Activated CD8-positive, alpha-beta memory T cell treated with anti-CD3 and anti-CD28 coated beads for 24 hours (primary cell): Measurements from ENCODE around the gene USP10.
A peak's percentile ranks its signal among the peaks of the same experiment; 100 is the strongest.

ENCODE experiments used
- DNase-seq: peaks from one replicate; pipeline ENCODE4 v3.0.0-alpha.2; 2020

USP10 gene

DNA sequence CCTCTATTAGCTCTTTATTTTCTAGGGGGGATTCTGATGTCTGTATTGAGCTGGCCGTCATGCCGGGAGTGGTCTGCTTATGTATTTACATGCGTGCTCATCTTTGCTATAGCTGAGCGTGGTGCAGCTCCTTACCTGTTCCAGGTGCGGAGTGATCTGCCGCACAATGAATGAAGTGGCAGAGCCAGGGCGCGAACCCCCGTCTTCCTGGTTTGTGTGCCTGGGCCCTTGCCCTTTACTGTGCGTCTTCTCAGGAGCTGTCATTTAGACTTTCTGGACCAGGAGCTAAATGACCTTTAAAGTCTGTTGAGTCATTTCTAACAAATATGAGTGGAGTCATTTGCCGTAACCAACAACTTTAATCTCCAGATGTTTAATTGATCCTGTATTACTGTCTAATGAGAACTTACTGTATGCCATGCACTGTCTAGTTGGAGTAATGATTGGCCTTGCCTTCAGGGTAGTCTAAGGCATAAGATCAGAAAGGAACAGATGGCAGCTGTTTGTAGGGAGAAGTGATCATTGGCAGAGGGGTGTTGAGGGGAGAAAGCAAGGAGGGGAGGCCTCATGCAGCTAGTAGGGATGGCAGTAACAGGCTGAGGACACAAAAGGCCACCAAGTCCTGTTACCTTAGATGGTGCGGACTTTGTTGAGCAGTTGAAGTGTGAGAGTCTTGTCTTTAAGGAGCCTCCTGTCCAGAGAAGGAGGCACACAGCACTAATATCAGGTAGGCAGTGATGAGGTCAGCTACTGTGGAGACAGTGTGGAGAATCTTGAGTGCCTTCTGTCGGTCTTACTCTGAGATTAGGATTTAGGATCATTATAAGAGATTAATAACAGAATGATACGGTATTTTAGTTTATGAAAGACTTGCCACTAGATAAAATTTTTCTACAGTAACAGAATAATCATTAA lies 53.9 kb downstream of the USP10 start:
- DNase-seq, result no peak

DNA sequence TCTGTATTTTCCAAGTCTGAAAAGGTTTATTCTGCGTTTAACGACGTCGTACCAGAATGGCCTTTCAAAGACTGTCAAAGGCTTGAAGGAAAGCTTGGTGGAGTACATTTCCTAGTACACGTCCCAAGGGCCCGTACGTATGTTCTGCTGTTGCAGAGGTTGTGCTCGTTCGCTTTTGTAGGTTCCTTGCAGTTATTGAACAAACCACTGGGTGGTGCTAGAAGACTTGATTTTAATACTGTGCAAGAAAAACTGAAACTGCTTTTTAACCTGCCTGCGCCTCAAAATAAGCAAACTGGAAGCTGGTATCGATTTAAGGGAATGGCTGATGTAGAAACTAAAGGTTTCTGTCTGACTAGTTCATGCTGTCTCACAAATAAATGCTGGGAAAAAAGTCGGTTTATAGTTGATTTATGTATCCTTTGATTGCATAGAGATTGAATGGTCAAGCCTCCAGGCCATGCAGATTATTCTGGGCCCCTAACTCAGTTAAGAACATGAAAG lies 54.6 kb downstream of the USP10 start:
- peak; percentile 68 for DNase-seq

DNA sequence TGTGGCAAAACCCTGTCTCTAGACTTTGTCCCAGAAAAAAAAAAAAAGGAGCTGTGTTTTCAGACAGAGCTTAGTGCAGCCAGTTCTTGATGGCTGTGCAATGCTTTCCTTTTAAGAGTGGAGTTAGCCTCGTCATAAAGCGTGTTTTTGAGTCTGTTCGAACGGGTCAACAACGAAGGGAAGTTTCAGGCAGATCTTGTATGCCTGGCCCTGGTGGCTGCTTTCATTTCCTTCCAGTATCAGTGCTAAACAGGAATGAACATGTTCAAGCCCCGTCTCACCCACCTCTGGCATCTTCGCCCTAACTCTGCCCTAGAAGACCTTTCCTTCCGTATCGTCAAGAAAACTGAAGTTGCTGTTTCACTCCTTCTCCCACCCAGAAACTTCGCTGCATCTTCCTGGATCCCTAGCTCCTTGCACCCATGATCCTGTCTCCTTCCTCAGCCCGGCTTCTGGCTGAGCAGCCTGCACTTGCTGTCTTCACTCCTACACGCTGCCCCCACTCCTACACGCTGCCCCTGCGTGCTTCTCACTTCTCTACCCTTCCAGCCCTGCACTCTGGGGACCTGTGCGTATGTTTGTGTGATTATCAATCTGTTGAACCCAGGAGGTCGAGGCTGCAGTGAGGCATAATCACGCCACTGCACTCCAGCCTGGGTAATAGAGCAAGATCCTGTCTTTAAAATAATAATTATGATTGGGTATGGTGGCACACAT lies 55.3 kb downstream of the USP10 start:
- no peak for DNase-seq

DNA sequence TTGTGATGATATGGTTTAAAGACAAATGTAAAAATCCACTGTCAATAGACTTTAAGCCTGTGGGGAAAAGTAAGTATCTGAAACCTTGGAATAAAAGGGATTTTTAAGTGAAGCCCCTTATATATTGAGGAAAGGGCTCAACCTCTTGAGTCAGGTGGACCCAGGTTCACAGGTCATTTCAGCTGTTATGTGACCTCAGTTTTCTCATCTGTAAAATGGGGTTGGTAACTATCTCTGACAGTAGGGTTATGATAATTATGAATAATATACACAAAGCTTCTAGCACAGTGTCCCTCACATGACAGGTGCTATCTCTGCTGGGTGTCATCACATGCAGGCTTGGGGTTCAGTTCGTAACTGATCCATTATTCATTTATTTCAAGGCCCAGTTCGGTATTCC lies 57.0 kb downstream of the USP10 start:
- DNase-seq, result no peak

DNA sequence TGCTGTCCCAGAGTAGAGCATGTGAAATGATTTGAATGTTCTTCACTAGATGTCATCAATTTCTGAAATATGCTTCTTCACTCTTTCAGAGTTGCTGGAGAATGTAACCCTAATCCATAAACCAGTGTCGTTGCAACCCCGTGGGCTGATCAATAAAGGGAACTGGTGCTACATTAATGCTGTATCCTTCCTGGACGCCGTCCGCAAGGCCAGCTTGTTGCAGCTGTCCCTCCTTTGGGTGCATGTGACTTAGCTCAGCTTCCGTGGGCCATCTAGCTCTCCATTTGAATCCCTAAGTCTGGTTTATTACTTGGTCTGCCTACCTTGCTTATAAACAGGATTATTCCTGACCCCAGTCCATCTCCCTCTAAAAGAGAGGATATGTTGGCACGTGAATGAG lies 58.8 kb downstream of the USP10 start:
- DNase-seq, result no peak

DNA sequence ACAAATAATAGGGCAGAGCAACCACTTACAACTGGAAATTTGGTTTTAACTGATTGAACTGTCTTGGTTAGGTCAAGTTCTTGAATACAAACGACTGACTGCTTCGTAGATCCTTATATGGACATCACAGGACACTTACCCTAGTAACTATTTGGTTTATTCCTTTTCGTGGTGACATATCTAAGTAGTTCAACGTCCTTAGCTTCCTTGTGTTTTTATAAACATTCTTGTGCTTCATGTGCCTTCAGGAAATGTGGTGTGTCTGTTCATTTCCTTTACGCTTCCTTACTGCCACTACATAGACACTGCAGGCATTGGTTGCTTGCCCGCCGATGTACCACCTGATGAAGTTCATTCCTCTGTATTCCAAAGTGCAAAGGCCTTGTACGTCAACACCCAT lies 59.3 kb downstream of the USP10 start:
- DNase-seq, result no peak

DNA sequence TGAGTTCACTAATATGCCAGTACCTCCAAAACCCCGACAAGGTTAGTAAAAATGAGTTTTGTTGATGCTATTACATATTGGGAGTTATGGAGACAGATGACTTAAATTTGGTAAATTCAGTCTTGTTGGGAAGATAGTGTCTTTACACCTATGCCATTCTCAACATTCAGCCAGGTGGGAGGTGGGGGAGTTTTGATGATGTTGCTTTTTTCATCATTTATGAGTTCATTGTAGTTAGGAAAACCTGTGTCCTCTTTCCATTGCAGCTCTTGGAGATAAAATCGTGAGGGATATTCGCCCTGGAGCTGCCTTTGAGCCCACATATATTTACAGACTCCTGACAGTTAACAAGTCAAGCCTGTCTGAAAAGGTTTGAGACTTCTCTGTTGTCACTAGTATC lies 60.1 kb downstream of the USP10 start:
- DNase-seq, result no peak

DNA sequence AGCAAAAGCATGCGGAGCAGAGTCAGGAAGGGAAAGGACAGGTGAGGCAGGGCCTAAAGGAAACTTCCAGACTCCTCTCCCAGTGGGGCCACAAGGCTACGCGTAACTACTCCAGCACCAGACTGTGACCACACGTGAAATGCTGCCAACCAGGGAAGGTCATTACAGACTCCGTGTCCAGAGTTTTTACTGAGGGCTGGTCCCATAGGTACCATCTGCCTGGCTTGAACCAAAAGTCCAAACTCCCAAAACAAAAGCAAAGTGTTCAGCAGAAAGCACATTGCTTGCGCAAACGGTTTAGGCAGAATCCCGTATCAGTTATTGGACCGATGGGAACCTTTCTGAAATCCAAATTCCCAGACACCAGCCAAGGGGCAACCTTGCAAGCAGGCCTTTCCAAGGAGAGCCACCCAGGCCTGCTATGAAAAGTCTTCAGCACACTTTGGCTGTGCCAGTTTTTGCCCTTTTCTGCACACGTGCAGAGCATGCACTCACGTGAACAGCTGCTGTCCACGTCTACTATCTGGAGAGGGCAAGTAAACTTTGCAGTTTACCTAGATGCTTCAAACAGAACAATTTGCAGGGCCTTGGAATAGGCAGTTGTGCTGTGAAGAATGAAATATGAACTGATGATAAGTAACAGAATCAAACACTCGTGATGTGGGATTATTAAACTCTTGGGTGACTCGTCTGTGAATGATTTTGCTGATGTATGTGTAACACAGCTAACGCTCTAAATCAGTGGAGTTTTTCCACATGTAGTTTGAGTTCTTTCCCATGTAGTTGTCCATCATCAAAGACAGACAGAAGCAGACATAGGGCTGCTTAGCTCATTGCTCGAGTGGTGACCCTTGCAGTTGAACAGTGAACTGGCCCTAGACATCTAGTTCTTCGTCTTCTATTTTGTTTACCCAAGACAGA lies 61.9 kb downstream of the USP10 start:
- no peak for DNase-seq

DNA sequence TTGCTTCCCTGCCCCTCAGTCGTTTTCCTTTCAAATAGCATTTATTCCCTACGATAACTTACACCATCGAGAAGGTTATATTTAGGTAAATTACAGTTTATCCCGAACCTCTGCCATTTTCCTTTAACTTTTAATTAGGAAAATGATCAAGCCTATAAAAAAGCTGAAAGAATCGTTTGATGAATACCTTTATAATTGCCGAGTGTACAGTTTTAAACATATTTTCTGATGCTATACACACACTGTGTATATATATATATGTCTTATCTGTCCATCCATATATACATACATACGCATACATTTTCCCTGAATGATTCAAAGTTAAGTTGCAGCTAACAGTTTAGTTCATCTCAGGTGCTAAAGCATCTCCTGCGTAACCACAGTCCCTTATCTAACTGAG lies 63.4 kb downstream of the USP10 start:
- no peak for DNase-seq

DNA sequence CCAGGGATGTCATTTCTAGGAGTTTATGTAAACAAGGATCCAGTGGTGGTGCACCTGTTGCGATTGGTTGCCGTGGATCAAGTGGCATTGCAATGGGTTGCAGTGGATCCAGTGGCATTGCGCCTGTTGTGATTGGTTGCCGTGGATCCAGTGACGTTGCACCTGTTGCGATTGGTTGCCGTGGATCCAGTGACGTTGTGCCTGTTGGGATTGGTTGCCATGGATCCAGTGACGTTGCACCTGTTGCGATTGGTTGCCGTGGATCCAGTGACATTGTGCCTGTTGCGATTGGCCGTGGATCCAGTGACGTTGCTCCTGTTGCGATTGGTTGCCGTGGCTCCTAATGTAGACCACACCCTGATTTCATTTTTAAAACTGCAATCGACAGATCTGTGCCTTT lies 63.8 kb downstream of the USP10 start:
- DNase-seq, result no peak

DNA sequence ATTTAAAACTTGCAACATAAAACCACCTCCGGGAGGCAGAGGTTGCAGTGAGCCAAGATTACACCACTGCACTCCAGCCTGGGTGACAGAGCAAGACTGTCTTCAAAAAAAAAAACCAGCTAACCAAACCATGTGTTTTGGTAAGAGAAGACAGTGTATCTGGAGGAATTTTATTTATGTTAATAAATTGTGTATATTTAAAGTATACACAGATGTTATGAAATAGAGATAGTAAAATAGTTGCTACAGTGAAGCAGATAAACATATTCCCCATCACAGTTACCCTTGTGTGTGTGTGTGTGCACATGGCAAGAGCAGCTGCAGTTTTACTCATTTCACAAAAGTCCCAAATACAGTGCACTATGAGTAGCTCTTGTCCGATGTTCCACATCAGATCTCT lies 65.2 kb downstream of the USP10 start:
- no peak for DNase-seq

DNA sequence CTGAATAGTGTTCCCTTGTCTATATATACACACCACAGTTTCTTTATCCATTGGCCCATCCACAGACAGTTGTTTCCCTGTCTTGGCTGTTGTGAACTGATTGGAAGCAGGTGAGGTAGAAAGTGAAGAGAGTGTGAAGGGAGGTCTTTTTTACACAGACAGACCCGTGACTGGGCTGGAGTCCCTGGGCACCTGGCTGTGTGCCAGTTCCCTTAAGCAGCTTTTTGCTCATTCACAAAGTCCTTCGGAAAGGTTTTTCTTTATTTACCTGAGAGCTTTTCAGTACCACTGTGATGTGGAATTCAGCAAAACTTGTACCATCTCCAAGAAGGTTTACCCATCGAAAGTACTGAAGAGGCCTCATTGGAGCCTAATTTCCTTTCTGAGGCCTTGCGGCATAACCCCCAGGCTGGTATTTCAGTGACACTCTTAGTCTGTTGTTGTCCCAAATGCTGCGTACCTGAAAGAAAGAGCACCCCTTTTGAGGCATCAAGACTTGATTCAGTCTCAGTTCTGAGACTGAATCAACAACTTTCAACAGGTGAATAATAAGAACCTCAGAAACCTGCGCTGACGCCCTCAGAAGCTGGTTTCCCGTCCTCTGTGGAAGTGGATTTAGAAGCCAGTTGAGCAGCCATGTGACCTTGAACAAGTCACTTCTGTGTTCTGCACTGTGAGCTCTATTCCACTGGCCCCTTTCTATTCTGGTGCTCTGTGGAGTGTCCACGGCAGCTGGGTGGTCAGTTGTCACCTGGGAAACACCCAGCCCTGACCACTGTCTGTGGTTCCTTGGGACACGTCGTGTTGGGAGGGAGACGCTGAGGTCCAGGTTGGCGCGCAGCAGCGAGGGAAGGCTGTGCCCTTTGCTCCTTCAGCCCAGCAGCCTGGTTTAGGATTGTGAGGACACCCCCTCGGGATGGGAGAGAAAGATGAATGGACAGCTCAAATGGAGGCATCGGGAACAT lies 66.1 kb downstream of the USP10 start:
- DNase-seq, result no peak

DNA sequence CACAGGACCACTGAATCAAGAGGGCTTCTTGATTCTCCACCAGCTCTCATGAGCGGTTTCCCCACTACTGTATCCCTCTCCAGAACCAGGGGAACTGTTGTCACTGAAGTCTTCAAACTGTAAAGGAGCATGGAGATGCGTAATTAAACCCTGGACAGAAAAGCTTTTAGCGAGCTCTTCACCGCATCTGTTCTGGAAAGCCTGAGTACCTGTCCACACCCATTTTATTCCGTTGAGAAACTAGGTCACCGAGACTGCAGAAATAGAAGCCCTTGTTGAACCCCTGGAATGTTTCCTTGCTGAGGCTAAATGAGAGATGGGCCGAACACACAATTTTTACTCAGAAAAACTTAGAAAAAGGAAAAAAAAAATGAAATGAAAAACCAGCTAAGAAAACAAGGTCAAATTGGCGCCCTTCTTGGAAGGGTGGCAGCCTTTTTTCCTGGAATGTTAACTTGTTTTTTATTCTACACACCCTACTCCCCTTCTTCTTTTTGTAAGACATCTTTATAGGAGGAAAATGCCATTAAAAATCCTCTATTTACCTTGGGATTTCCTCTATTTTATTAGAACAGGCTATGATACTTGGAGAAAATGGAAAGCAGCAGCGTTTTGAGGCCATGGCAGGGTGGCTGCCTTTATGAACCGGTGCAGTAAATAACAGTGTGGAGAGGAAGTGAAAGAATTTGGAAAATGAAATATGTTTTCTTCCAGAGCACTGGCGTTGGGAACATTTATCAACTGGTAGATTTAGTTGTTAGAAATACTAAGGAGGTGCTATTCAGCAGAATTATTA lies 67.4 kb downstream of the USP10 start:
- no peak for DNase-seq

DNA sequence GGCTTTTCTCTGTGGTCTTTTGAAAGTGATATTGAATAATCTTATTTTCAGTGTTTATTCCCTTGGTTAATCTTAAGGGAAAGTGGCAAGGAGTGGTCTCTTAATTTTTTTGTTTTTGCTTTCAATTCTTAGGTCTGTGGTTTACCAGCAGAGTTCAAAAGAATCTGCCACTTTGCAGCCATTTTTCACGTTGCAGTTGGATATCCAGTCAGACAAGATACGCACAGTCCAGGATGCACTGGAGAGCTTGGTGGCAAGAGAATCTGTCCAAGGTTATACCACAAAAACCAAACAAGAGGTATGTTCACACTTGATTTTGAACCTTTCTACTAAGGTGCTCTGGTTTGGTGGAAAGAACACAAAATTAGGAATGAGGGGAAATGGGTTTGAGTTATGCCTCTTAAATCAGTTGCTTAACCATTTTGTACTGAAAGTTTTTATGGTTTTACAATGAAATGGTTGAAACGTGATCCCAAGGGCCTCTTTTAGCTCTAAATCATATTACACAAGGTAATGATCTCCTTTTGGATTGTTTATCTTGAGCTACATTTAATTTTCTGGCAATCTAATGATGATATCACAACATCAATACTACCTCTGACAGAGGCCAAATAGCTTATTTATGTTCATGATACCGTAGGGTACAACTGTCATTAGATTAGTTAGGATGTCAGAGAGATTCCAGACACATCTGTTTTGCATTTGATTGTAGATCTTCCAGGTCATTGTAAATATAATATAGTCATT lies 68.4 kb downstream of the USP10 start:
- no peak for DNase-seq

DNA sequence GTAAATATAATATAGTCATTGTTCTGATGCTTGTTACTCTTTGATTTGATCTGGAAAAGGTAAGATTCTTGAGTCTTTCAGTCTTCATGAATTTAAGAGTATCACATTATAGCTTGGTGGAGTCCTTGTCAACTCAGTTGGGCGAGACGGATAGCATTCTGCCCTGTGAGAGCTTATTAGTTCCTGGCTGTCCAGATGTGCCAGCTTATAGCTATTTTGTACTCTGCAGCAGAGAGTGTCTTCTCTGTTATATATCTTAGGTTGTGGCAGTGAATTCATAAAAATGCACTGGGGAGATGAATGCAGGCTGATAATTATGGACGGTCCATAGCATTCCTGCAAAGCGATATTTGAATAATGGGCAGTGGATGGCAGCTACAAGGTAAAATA lies 69.0 kb downstream of the USP10 start:
- DNase-seq, result no peak

DNA sequence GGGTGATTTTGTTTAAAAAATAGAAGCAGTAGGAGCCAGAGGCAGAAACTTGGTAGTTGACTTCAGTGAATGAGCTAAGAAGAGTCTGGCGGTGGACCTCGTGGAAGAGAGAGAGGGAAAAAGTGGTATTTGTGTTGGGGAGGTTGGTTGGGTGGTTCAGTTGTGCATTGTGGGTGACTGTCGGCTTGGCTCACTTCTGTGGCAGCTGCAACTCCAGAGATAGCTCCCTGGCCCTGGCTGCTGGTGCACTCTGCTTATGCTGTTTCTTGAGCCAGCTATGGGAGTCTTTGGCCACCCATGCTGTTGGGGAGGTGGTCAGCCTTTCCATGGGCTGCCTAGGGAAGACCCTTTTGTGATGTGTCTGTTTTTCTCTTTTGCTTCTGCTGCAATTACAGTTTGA lies 69.6 kb downstream of the USP10 start:
- no peak for DNase-seq

DNA sequence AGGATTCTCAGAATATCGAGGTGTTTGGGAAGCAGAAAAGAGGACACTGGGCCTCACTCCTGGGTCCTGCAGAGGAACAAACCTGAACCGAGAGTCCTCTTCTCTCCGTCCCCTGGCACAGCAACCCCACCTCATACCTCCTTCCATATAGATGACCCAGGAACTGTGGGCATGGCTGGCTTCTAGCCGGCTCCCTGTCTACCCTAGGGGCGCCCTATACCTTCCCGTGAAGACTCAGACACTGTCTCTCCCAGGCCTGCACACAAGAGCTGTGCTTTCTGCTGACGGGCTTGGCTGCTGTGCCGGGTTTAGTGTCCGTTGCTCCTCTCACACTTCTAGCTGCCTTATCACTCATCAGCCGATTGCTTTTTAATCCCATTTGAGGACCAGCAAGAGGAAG lies 73.5 kb downstream of the USP10 start:
- no peak for DNase-seq

DNA sequence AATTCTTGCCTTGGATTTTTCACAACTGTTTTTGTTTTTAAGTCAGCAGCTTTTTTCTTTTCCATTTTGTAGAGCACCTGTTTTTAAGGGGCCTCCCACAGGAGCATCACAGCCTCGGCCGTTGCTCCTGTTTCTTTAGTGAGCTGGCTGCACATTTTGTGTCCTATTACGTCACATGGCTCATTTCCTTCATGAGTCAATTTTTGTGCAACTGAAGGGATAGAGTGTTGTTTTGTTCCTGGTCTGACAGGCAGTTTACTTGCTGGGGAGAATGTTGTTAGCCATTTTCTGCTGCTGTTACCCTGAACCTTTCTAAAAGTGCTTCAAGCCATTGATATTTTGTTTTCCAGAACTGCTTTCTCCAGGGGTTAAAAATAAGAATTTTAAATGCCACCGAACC lies 75.0 kb downstream of the USP10 start:
- DNase-seq, result no peak

DNA sequence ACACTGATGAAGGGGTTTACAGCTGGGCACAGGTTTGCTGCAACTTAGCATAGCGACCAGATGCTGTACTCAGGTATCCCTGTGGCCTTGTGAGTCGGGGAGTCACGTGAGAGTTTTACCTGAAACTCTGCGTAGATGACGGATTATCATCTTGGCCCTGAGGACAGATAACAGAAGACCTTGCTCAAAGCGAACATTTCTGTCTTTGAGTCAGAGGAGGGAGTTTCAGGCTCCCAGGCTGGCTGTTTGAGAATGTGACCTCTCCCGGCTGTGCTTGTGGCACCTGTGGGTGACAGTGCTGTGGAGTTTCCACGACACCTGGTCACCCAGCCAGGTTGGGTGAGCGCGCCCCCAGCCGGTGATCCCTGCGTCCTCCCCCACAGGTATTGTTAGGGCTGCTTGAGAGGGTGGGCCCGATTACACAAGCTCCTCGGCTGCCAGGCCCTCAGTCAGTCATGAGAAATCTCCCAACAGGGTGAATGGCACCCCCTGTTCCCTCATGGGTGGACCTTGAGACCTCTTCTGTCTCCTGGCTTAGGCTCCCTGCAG lies 75.5 kb downstream of the USP10 start:
- no peak for DNase-seq

DNA sequence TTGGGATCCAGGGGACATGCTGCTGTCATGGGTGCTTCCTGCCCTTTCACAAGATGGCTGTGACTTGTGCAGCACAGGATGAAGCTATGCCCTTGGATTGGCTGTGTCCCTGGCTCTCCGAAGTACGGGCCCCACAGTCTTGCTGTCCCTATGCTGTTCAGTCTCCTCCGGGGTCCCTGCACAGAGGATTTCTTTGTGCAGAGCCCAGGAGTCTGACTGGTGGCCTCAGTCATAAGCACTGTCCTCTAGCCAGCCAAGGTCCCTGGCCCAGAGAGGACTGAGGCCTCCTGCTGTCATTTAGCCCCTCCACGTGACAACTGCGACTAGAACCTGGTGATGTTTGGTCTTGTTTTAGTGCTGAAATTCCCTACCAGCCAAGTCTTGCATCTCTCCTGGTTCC lies 77.6 kb downstream of the USP10 start:
- DNase-seq, result no peak
